ENCODE measurements around the gene CNTFR.
"Not testable (repeated sequence)": the region's sequence is repeated elsewhere in the genome, so short reads cannot be mapped to it uniquely, and the experiment has no call there.

The CNTFR gene

DNA sequence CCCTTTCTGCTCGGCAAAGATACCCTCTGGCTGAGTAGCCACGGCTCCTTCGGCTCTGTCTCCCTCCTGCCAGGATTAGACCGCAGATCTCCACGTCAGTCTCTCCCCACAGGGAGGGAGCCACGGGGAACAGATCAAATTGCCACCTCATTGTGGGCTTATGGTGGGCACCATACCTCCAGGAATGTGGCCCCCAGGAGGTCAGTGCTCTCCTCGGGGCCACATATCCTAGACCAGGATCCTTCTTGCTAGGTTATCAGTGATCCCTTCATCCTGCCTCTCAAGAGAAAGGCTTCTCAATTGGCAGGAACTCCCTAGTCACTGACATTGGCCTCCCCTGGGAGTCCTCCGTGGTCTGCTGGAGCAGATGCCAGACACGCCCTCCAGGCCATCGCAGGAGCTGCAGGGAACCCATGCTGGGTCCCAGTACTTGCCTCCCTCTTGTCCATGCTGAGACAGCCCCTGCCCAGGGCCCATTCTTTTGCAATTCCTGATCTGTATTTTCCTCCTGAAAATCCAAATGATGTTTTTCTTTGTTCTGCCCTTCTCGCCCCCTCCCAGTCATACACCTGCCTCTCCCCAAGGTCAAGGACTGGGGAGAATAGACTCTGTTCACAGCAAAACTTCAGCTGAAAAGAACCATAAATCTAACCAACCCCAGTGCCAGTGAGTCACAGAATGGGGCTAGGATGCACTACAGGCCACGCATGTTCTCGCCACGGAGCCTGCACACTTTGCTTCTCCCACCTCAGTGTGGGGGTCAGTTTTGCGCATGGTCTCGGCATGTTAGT, 35.1 kb downstream of the CNTFR start:
- DNase-seq = peak; percentile 70

DNA sequence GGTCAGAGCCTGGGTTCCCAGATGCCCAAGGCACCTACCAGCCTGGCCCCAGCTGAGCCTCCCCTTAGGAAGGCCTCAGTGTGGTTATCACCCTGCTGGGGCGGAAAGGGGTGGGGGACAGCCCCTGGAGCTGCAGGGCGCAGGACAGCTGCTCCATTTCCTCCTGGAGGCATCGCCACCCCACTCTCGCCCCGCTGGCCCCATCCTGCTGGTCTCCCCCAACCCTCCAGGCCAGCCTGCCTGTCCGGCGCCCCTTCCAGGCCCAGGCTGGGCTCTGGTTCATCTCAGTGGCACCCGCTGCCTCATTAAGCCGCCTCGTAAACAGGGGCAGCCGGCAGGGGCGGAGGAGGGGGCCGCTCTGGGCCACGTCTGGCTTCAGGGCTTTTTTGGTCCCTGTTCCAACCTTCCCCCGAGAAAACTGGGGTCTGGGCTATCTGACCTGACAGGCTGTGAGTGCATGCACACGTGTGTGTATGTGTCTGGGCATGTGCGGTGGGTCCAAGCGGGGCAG, 36.0 kb downstream of the CNTFR start:
- no peak for DNase-seq

DNA sequence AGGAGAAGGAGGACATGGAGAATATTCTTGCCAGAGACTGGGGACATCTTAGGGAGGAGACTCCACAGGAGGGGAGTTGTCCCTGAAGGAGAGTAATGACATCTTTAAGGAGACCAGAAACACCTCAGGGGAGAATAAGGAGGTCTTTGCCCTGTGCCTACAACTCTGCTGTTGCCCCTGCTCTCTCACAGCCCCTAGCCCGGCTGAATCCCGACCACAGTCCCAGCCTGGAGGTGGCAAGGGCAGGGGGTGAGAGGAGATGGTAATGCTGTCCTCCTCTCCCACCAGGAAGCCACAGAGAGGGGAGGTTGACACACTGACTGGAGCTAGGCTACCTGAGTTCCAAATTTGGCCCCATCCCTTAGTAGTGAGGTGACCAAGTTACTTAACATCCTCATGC, 36.5 kb downstream of the CNTFR start:
- DNase-seq = no peak

DNA sequence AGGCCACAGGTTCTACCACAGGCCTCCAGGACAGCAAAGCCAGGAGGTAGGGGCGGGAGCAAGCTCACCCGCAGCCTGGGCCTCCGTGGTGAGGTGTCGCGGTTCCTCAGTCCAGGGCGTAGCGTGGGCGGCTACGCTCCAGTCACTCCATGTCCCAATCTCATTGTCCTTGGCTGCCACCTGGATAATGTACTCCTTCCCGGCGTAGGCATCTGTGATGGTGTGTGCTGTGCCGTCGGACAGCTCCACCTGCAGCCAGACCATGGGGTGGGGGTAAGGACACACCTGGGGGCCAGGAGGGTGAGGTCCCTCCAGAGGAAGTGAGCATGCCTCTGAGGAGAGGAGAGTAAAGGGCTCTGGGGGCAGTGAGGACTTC, 36.9 kb downstream of the CNTFR start:
- DNase-seq = no peak

DNA sequence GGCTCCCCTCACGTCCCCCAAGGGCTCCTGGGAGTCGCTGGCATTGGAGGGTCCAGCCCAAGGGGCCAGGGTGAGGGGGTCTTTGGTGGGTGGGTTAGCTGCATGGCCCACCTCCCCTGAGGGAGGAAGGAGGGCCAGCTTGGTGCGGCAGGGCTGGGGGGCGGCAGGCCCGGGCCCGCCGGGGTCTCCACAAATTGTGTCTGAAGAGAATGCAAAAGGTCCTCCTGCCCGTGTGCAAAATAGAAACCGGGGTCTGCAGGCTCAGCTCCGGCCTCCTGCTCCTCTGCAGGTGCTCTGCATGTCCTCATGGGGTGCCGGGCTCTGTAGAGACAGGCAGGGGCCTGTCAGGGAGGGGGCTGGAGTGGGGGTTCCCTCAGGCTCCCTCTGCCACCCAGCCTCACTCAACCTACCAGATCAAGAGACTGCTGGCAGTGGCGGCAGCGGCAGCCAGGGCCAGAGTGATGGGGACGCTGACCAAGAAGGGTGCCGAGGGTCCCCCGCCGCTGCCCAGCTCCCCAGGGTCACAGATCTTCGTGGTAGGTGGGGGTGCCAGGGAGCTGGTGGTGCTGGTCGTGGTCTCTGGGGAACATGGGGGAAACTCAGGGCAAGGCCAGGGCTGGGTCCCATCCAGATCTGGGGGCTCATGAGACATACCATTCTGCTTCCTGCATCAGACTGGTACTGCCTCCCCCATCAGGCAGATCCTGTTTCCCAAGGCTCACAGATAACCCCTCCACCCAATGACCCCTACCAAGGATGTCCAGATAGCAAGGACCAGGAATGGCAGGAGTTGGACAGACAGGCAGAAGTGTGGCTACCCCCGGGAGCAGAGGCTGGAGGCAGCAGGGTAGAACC, 37.5 kb downstream of the CNTFR start:
- DNase-seq = no peak

DNA sequence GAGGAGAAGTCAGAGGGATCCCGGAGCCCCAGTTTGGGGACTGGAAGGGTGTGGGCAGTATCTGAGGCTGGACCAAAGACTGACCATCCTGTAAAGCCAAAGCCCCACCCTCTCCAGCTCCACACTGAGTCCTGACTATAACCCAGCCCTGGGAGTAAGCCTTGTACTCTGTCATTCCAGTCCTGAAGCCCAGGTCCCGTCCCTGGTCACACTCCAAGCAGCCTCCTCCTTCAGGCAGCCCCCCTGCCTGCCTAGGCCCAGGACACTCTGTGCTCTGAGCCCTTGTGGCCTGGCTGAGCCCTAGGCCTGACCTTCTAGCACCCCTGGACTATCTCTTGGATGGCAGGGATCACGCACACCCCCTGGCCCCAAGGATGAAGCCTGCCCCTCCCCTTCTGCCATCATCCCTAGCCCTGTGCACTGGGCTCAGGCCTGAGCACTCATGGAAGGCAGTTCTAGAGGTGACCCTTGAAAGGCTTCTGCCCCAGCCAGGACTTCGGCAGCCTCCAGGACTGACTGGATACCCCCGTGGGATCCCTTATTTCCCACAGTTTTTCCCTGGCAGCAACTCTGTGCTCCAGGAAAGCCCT, 38.7 kb downstream of the CNTFR start:
- no peak for DNase-seq

DNA sequence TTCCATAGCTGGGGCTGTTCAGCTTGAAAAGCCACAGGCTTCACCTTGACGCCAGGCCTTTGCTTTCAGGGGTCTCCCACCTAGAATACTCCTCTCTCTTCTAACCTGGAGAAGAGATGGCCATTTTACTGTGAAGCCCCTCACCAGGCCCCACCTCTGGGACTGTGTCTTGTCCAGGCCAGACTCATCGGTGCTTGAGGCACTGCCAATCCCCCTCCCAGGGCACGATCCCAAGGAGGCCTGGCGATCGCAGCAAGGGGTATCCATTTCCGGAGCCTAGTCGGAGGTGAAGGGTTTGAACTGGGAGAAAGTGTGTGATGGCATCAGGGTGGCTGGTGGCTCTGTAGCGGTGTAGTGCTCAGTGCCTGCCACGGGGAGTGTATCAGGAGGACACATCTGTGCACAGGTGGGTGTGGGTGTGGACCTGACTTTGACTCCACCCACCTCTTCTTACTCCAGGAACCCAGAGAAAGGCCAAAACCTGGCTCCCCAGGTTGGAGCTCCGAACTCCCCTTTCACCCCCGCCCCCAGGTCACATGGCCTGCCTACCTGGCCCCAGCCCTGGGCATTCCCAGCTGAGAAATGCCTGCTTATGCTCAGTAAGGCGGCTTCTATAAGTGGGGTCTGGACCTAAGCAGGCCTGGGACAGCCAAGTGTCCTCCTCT, 39.4 kb downstream of the CNTFR start:
- DNase-seq = no peak

GRCh38 chr9:34549407-34549732, 40.2 kb downstream of the CNTFR start:
- no peak for DNase-seq

GRCh38 chr9:34547960-34548611, 41.4 kb downstream of the CNTFR start:
- DNase-seq = peak; percentile 30

DNA sequence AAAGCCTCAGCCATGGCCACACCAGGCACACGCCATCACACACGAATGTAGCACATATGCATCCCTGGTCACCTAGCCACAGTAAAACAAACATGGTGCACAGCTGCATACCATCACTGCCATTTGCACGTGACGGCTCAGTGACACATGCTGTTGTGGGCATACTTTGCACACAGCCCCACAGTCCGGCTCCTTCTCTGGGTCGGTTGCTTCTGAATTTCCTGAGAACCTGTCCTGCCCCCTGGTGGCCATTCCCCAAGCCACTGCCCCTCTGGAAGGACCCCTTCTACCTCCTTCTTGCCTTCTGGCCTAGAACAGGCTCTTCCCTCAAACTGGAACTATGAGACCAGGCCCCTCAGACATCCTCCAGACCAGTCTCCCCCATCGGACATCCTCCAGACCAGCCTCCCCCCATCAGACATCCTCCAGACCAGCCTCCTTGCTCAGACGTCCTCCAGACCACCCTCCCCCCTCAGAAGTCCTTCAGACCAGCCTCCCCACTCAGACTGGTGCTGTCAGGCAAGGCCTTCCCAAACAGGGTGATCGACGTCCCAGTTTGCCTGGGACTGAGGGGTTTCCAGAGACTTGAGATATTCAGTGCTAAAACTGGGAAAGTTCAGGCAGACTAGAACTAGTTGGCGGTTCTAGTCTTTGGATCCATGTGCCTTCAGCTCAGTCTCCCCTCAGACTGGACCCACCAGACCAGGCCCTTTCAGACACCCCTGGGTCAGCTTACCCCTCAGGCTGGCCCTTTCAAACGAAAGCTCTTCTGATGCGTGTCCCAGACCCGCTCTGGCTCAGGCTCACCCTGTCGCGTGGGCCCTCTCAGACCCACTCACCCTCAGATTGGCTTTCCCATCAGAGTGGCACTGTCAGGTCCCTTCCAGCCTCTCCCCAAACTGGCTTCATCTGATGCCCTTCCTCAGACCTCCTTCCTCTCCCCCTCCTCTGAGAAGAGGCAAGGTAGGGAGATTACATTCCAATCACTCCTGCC, 42.4 kb downstream of the CNTFR start:
- DNase-seq = peak; percentile 67

DNA sequence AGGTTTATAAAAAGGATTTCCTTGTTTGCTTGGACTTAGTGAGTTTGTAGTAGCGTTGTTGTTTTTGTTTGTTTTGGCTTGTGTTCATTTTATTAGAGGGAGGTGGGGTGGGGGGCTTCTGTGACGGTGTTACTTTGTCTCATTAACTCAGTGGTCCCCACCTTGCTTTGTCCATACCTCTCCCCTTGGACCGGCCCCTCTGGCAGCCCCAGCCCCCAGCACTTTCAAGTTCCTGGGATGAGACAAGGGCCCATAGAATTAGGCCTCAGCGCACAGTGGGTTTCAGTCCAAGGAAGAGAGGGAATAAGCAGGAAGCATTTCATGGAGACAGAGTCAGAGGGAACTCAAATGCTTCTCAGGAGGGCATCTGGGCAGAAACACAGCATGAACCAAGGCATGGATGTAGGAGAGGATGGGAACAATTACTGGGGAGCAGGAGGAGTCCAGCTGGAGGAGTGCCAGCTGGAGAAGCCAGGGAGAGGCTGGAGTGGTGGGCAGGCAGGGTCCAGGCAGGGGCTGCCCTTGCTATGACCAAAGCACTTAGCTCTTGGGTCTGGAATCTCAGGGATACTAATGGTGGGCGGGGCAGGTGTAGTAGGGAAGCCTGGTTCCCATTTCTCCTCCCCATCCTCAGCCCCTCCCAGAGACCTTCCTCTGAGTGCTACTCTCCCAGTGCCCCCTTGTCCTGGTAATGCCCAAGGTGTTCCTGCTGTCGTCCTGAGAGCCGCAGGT, 43.3 kb downstream of the CNTFR start:
- DNase-seq = no peak

DNA sequence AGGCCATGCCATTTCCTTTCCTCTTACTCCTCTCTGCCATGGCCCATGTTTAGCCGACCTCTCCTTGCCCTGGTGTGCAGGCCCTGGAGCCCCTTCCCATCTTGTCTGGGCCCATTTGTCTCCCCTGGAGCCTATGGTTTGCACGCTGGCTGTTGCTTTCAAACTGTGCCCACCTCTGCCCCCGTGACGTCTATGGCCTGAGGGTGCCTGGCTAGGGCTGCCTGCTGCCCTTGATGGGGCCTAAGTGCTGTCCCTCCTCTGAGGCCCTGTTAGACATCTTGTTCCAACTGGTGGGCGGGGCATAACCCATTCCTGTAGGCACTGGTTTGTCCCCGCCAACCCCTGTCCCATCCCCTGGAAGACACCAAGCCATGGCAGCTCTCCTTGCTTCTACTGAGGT, 44.0 kb downstream of the CNTFR start:
- no peak for DNase-seq

DNA sequence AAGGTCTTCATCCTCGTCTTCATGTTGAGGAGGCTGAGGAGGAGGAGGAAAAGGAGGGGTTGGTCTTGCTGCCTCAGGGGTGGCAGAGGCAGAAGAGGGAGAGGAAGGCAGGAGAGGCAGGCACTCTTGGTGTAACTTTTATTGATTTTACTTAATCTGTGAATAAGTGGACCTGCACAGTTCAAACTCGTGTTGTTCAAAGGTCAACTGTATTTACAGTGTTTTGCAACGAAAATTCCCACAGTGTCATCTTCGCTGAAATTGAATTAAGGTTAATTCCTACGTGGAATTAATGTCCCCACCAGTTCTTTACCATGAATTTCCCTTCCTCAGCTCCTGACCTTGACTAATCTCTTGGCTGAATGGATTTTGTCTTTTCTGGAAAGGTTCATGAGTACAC, 45.5 kb downstream of the CNTFR start:
- no peak for DNase-seq

- no peak for DNase-seq
Measured at GRCh38 chr9:34541540-34541939, 48.0 kb downstream of the CNTFR start.

GRCh38 chr9:34540827-34541226, 48.7 kb downstream of the CNTFR start:
- no peak for DNase-seq

DNA sequence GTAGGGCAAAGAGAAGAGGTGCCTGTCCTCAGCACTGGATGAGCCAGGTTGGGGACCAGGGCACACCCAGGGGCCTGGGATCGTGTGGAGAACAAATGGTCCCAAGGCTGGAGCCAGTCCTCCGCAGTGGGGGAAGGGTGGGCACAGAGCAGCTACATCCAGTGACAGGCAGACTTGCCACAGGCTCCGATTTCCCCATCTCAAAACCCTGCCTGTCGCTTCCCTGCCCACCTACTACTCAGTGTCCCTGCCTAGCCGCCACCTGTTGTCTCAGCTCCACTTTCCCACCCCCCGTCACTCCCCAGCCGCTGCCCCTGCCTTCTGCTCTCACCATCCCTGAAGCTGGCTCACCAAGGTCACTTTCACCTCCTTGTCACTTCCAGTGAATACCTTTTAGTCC, 52.8 kb downstream of the CNTFR start:
- no peak for DNase-seq

- DNase-seq = not testable (repeated sequence)
Measured at GRCh38 chr9:34532041-34532440, 57.5 kb downstream of the CNTFR start.

- DNase-seq = no peak
Measured at GRCh38 chr9:34526026-34526425, 63.5 kb downstream of the CNTFR start.

DNA sequence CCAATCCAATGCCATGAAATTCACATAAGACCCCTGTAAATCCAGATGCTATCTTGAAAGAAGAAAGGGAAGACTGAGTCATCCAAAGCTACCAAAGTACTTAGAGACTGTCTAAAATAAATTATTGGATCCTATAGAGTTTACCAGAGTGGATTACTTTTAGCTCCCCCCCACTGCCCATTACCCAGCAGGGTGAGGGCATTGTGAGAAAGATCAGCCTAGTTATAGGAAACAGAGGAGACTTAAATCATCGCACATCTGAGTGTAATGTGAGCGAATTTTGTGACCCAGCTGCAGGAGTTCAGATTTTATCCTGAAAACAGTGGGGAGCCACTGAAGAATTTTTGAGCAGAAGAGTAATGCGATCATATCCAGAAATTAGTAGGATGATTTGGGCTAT, 65.2 kb downstream of the CNTFR start:
- DNase-seq = no peak

DNA sequence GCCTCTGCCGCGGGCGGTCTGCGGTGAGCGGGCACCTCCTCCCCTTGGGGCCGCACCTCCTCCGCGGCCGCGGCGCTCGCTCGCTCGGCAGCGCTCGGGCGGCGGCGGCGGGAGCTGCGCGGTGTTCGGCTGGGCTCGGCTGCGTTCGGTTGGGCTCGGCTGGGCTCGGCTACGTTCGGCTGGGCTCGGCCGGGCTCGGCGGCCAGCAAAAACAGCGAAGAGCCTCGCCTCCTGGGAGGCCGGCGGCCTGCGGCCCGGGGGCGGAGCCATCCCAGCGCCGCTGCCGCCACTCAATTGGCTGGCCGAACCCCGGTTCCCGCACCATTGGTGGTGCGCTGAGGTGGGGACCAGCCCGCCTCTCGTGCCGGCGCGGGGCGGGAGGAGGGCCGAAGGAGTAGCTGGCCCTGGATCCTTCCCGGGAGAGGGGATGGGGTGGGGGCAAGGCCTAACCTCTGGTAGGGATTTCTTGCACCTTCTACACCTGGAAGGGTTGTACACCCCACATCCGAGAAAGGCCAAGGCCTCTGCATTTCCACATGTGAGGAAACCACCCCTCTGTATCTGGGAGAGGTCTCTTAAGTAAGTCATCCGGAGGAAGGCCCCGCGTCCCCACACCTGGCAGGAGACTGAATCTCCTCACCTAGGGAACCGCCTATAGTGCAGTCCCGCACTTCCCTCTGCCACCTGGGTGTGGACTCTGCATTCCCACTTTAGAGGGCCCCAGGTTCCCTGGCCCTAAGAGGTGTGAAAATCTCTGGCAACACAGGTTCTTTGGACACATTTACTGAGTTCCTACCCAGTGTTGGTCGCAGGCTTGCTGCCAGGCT, 66.3 kb downstream of the CNTFR start, which contains the start of gene ENHO:
Gene ENHO (minus strand): TSS at position 20 of the 827 bp plus-strand sequence. CDS start 1,295 bp downstream, outside the sequence.
- peak; percentile 71 for DNase-seq
